Erythroblast (primary cell): ENCODE measurements around the gene SLC35B2.

Experiments used
- GATA1 ChIP-seq: IDR thresholded peaks from 2 replicates; pipeline ENCODE4 v1.6.1; 2011; ENCODE audit warnings: low read depth, mild to moderate bottlenecking, control low read depth, low read length, moderate library complexity
- POLR2A ChIP-seq: IDR thresholded peaks from 2 replicates; pipeline ENCODE4 v1.6.1; 2011; ENCODE audit warnings: mild to moderate bottlenecking, low read length

- TF ChIP-seq POLR2A (no peak), GATA1 (no peak)
These were observed 19.6 kb upstream of the SLC35B2 start for GRCh38 chr6:44276667-44277640.
